ENCODE measurements around the gene EXOC1.
"Not testable (repeated sequence)": the region's sequence is repeated elsewhere in the genome, so short reads cannot be mapped to it uniquely, and the experiment has no call there.

The EXOC1 gene

DNA sequence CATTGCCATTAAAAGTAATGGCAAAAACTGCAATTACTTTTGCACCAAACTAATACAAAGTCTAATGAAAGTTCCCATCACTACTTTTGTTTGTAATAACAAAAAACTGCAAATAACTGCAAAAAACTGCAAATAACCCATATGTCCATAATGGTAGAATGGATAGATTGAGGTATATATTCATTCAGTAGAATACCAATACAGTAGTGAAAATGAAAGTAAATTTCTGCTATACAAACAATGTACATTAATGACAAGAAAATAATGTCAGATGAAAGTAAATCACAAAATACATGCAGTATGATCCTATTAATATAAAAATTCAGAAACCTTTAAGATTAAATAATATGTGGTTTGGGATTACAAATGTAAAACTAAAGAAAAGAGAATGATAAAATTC is 54.0 kb downstream of the EXOC1 start:
- no peak for DNase-seq (ENCODE audit: low read depth in 2 of 2)

- no peak for DNase-seq (ENCODE audit: low read depth in 2 of 2)
Measured at GRCh38 chr4:55910140-55910539, 56.7 kb downstream of the EXOC1 start.

DNA sequence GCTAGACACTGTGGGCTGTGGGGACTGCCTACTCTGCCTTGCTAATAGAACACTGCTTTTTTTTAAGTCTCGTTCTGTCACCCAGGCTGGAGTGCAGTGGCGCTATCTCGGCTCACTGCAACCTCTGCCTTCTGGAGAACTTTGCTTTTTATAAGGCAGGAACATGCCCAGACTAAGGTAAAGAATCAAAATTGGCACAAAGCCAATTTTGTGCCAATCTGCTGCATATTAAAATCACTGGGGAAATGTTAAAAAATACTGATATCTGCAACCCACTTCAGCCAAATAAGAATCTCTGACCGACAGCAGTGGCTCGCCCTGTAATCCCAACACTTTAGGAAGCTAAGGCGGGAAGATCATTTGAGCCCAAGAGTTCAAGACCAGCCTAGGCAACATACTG is 58.8 kb downstream of the EXOC1 start:
- DNase-seq (ENCODE audit: low read depth in 2 of 2), result no peak

GRCh38 chr4:55920571-55920970 is 67.1 kb downstream of the EXOC1 start:
- no peak for DNase-seq (ENCODE audit: low read depth in 2 of 2)

GRCh38 chr4:55921093-55921492 is 67.6 kb downstream of the EXOC1 start:
- no peak for DNase-seq (ENCODE audit: low read depth in 2 of 2)

GRCh38 chr4:55925241-55925640 is 71.8 kb downstream of the EXOC1 start:
- no peak for DNase-seq (ENCODE audit: low read depth in 2 of 2)

DNA sequence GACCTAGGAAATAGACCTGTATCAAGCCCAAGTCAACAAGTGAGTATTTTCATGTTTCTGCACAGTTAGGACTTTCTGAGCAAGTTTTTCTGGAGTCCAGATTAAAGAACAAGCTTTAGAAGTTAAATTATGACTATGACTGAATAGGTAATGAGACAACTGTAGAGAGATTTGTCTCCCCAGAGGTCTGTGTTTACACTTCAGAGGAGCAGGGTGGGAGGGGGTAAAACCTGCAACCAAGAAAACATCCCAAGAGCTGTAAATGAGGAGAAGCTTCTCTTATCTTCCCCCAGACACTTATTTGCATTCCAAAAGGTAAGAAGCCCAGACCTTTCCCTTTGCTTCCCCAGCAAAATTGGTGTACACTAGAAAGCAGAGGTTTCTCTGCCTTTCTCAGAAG is 73.2 kb downstream of the EXOC1 start:
- DNase-seq (ENCODE audit: low read depth in 2 of 2), result no peak

GRCh38 chr4:55927803-55928437 is 74.5 kb downstream of the EXOC1 start:
- DNase-seq (ENCODE audit: low read depth in 2 of 2), result no peak

- DNase-seq (ENCODE audit: low read depth in 2 of 2), result no peak
Measured at GRCh38 chr4:55928846-55929245, 75.4 kb downstream of the EXOC1 start.

DNA sequence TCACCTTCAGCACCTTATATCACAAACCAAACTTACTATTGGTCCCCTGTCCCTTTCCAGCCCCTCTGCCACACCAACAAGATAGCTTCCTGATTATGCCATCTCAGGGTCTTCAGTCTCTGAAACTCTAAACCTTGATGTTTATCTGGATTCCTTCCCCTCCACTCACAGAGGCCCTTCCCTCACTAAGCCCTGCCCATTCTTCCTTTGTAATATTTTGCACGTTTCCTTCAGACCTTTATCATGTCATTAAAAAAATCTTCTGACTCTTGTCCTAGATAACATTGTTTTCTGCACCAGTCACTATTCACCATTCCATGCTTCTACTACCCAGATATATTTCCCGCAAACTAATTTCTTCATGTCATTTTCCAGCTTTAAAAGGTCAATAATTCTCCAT is 77.6 kb downstream of the EXOC1 start:
- DNase-seq (ENCODE audit: low read depth in 2 of 2), result no peak

DNA sequence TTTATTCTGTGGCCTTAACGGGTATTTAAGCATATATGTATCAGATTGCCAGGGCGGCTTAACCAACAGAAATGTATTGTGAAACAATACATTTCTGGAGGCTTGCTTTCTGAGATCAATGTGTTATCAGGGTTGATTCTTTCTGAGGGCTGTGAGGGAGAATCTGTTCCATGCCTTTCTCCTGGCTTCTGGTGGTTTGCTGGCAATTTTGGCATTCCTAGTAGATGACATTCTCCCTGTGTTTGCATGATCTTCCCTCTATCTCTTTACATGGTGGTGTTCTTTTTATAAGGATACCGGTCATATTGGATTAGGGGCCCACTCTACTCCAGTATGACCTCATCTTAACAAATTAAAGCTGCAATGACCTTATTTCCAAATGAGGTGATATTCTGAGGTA is 78.4 kb downstream of the EXOC1 start:
- DNase-seq (ENCODE audit: low read depth in 2 of 2), result no peak

DNA sequence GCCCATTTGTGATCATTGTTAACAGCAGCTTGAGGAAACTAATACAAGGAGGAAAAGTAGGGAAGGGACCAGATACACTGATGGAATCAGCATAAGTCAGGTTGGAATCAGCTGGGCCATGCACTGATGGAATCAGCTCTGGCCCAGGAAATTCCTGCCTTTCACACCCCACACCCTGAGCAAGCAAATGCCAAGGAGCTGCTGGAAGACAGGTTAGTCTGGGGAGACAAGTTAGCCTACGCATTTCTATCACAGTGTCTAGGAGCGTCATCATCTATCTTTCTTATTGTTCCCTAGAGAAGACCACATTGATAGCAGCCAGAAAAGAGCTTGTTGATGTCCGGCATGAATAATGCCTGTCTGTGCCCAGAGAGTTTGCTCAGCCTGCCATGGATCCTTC is 79.1 kb downstream of the EXOC1 start:
- DNase-seq (ENCODE audit: low read depth in 2 of 2), result no peak

DNA sequence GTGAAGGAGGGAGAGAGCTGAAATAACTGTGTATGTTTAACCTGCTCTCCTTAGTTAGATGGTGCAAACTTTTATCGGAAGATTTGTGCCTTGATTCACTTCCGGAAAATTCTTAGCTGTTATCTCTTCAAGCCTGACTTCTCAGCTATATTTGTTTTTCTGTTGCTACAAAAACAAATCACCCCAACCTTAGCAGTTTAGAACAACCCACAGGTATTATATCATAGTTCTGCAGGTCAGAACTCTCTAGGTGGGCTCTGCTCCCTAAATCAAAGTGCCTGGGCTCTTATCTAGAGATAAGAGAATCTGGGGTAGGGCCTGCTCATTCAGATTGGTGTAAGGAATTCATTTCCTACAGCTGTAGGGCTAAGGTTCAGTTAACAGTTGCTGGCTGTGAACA is 80.2 kb downstream of the EXOC1 start:
- no peak for DNase-seq (ENCODE audit: low read depth in 2 of 2)

- not testable (repeated sequence) for DNase-seq (ENCODE audit: low read depth in 2 of 2)
Measured at GRCh38 chr4:55935907-55936306, 82.5 kb downstream of the EXOC1 start.

DNA sequence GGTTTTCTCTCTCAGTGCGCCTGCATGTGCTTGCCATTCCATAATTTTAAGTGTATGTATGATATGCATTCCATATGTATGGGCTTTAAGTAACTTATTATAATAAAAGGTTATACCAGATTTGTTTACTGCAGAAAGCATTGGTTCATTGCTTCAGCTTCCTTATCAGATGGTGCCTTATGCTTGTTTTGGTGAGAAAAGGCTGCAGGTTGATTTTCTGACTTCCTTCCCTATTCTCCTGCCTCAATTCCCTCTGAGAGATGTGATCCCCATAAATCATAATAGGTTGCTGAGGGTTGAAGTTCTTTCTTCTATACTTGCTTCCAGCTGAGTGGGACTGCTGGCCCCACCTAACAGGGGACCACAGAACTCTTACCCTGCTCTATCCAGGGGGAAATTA is 85.0 kb downstream of the EXOC1 start:
- no peak for DNase-seq (ENCODE audit: low read depth in 2 of 2)

DNA sequence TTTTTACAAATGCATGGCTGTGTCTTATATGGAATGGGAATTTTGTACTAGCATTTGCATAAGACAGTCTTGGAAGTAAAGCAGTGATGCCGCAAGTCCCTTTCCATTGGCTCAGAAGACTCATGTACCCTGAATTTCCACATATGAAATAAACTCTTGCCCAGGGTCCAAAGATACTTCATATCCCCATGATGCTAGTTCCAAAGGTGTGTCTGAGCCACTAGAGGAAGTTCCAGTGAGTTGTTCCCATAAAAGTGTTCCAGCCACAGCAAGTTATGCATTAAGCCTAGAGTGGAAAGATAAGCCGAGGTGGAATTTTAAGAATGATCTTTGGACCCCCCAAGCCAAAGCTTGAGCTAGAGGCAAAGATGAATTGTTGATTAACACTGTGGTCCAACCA is 86.0 kb downstream of the EXOC1 start:
- DNase-seq (ENCODE audit: low read depth in 2 of 2), result no peak

- no peak for DNase-seq (ENCODE audit: low read depth in 2 of 2)
Measured at GRCh38 chr4:55941881-55942396, 88.5 kb downstream of the EXOC1 start.

DNA sequence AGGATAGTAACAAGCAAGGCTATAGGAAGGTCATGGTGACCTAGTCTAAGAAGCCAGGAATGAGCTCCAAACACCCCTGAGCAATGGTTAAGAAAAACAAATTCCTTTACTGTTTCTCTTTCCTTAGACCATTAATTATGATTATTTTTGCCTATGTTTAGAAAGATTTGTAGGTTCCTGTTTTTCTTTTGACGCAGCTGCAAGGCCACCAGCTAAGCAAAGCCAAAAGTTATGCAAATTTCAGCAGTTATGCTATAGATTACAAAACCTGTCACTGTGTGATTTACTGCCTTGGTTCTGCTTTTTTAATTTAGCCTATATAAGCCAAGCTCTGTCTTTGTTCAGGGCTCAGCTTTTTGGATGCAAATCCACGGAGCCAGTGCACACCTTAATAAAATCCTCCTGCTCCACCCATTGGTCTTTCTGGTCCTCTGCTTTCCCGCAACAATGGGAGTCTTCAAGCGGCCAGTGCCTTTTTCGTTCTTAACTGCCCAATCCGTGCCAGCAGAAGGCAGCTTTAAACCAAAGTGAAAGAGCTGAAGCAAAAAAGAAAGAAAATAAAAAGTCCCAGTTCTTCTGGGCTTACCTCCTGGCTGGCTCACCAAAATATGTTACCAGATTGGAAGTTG is 93.9 kb downstream of the EXOC1 start:
- no peak for DNase-seq (ENCODE audit: low read depth in 2 of 2)

- peak in 1 of 2 donors; percentile 22 for DNase-seq (ENCODE audit: low read depth in 2 of 2)
Measured at GRCh38 chr4:55947912-55948725, 94.7 kb downstream of the EXOC1 start.

GRCh38 chr4:55948726-55949481 is 95.5 kb downstream of the EXOC1 start, which contains the start of gene CEP135:
CEP135 (plus strand) TSS chr4:55948945; CDS start chr4:55952131, 3,186 bp downstream.
- peak; percentile 85 to 91 for DNase-seq (ENCODE audit: low read depth in 2 of 2)

GRCh38 chr4:55949482-55949802 is 96.0 kb downstream of the EXOC1 start:
- DNase-seq (ENCODE audit: low read depth in 2 of 2), result no peak
